HepG2 (cell line): ENCODE results near the gene NTMT1. TPM values are rescaled to one million over a fixed set of nuclear protein-coding genes. Genes with fewer than 3 reads are reported as not detected.

Experiments
- CENPX ChIP-seq: sonication (generic); formaldehyde crosslinking; IDR thresholded peaks from 2 replicates; pipeline ENCODE4 v1.9.0; 2021; ENCODE audit warnings: mild to moderate bottlenecking, missing genetic modification reagents, moderate library complexity
- HDAC6 ChIP-seq: fragments of 200-600 bp; sonication (generic); IDR thresholded peaks from 2 replicates; pipeline ENCODE4 v1.7.0; 2017; ENCODE audit warnings: mild to moderate bottlenecking, antibody characterized with exemption, low read length, low read depth
- KMT2B ChIP-seq: IDR thresholded peaks from 2 replicates; pipeline ENCODE4 v1.6.1; 2016; ENCODE audit warnings: missing genetic modification reagents, missing compliant biosample characterization
- MXI1 ChIP-seq: IDR thresholded peaks from 3 replicates; pipeline ENCODE4 v1.6.1; 2012; ENCODE audit warnings: low read depth, low read length, inconsistent platforms, borderline replicate concordance
- NR2F1 ChIP-seq, 2 experiments: fragments of 450-650 bp in 1 of 2; formaldehyde crosslinking in 1 of 2; IDR thresholded peaks; 2 replicates each; pipeline versions ENCODE4 v1.5.0 to v1.6.1; 2016 to 2020; ENCODE audit warnings: mild to moderate bottlenecking in 1 of 2, missing compliant biosample characterization in 1 of 2, missing genetic modification reagents in 1 of 2, moderate library complexity in 1 of 2
- POGZ ChIP-seq: sonication (generic); formaldehyde crosslinking; IDR thresholded peaks from 2 replicates; pipeline ENCODE4 v1.4.0; 2020; ENCODE audit warnings: mild to moderate bottlenecking, missing genetic modification reagents
- SPEN ChIP-seq: sonication (generic); formaldehyde crosslinking; IDR thresholded peaks from 2 replicates; pipeline ENCODE4 v1.5.1; 2020; ENCODE audit warnings: low read depth, mild to moderate bottlenecking, missing genetic modification reagents
- XRCC5 ChIP-seq: fragments of 200-400 bp; formaldehyde crosslinking; optimal IDR thresholded peaks from 2 replicates; pipeline ENCODE3; 2017; ENCODE audit warnings: mild to moderate bottlenecking, low read length
- ZFP41 ChIP-seq: sonication (generic); formaldehyde crosslinking; IDR thresholded peaks from 2 replicates; pipeline ENCODE4 v1.4.0; 2020; ENCODE audit warnings: mild to moderate bottlenecking, missing genetic modification reagents, borderline replicate concordance
- ZKSCAN5 ChIP-seq: sonication (generic); formaldehyde crosslinking; IDR thresholded peaks from 2 replicates; pipeline ENCODE4 v1.5.1; 2020; ENCODE audit warnings: mild to moderate bottlenecking, missing genetic modification reagents
- ZNF501 ChIP-seq: sonication (generic); formaldehyde crosslinking; IDR thresholded peaks from 2 replicates; pipeline ENCODE4 v1.5.1; 2020; ENCODE audit warnings: mild to moderate bottlenecking, moderate library complexity, missing genetic modification reagents
- ZNF614 ChIP-seq: IDR thresholded peaks from 2 replicates; pipeline ENCODE4 v1.6.1; 2018; ENCODE audit warnings: missing biosample characterization, missing genetic modification reagents, inconsistent platforms, borderline replicate concordance
- ZNF652 ChIP-seq: IDR thresholded peaks from 2 replicates; pipeline ENCODE4 v1.6.1; 2016; ENCODE audit warnings: low read depth, borderline replicate concordance
- ZNF773 ChIP-seq: sonication (generic); formaldehyde crosslinking; IDR thresholded peaks from 2 replicates; pipeline ENCODE4 v1.4.0; 2020; ENCODE audit warnings: missing genetic modification reagents, borderline replicate concordance
- polyA plus RNA-seq, 8 experiments: library from polyadenylated mRNA; depleted of rRNA in 3 of 8; stranded (reverse) in 7 of 8; unstranded in 1 of 8; fragments of >200 nt; fragmentation: Illumina TruSeq in 4 of 8; extraction: Trizol in 4 of 8; gene quantifications; 2 replicates each; pipeline versions ENCODE4 v1.2.1 to v1.2.3, GENCODE V29; 2011 to 2016; ENCODE audit warnings: low read depth in 4 of 8, missing spikeins in 1 of 8, mixed read lengths in 1 of 8; ENCODE audit not compliant: insufficient read depth in 1 of 8
- total RNA-seq, 5 experiments: library from RNA; depleted of rRNA; stranded (reverse); fragments of >200 nt; fragmentation: Illumina TruSeq; extraction: Trizol; gene quantifications; 2 replicates each; pipeline ENCODE4 v1.2.3, GENCODE V29; 2016; ENCODE audit warnings: low read depth in 1 of 5
- TF ChIP-seq, protein P1 (sequence below): sonication (generic); formaldehyde crosslinking; IDR thresholded peaks from 2 replicates; pipeline ENCODE4 v1.4.0; 2020; ENCODE audit warnings: missing genetic modification reagents
- TF ChIP-seq, protein P2 (sequence below): sonication (generic); formaldehyde crosslinking; conservative IDR thresholded peaks from 2 replicates; pipeline ENCODE4 v1.8.1; 2023; ENCODE audit warnings: missing genetic modification reagents
- TF ChIP-seq, protein P3 (sequence below): sonication (generic); formaldehyde crosslinking; conservative IDR thresholded peaks from 2 replicates; pipeline ENCODE4 v1.8.0; 2022; ENCODE audit warnings: missing genetic modification reagents
- TF ChIP-seq, protein P4 (sequence below): sonication (generic); formaldehyde crosslinking; IDR thresholded peaks from 2 replicates; pipeline ENCODE4 v1.5.0; 2020; ENCODE audit warnings: mild to moderate bottlenecking, missing genetic modification reagents

The NTMT1 gene
- total and polyA plus RNA-seq, 2 of the 13 experiments (the other 11 are each of a cell fraction or from before 2014, with no cell fraction given): 49.1 to 53.8 TPM

DNA sequence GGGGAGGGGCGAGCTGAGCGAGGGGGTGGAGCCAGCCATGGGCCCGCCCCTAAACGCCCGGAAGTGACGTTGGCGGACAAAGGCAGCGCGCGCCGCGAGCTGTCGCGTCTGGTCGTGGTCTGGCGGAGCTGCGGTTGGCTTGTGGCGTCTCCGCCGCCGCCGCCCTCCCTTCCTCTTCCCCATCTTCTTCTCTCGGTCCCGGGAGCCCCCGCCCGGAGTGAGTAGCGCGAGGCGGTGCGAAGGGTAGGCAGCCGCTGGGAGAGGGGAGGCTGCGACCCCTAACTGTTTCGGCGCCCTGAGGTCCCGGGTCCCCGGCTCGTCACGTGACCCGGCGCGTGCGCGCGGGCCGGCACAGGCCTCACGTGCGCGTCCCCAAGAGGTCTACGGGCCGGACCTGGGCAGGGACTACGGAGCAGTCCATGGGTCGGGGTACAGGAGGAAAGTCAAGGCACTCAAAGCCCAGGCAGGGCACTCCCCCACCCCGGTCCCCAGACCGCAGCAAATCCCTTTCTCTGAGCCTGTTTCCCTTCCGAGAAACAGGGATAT, at the start of gene NTMT1 (continued):
- TF ChIP-seq MXI1 (peak; percentile 72; the same call in 1 of the 3 replicates), ZNF773 (CRISPR knock-in tag) (no peak), ZFP41 (no peak), HDAC6 (no peak), ZNF652 (CRISPR knock-in tag) (no peak), CENPX (no peak), SPEN (CRISPR knock-in tag) (peak; percentile 82), ZKSCAN5 (CRISPR knock-in tag) (no peak), ZNF501 (CRISPR knock-in tag) (peak; percentile 72), KMT2B (CRISPR knock-in tag) (0 out of 2 replicates have a peak, but pooled peaks have one; percentile 44), ZNF614 (no peak; the same call in 1 of the 2 replicates), POGZ (CRISPR knock-in tag) (peak; percentile 61), XRCC5 (peak; percentile 15), NR2F1 (CRISPR knock-in tag; IDR thresholded peaks at IDR 0.05) (peak in 1 of 2 experiments; percentile 50; a peak in 2 of 4 replicates)
- TF ChIP-seq, protein P1, sequence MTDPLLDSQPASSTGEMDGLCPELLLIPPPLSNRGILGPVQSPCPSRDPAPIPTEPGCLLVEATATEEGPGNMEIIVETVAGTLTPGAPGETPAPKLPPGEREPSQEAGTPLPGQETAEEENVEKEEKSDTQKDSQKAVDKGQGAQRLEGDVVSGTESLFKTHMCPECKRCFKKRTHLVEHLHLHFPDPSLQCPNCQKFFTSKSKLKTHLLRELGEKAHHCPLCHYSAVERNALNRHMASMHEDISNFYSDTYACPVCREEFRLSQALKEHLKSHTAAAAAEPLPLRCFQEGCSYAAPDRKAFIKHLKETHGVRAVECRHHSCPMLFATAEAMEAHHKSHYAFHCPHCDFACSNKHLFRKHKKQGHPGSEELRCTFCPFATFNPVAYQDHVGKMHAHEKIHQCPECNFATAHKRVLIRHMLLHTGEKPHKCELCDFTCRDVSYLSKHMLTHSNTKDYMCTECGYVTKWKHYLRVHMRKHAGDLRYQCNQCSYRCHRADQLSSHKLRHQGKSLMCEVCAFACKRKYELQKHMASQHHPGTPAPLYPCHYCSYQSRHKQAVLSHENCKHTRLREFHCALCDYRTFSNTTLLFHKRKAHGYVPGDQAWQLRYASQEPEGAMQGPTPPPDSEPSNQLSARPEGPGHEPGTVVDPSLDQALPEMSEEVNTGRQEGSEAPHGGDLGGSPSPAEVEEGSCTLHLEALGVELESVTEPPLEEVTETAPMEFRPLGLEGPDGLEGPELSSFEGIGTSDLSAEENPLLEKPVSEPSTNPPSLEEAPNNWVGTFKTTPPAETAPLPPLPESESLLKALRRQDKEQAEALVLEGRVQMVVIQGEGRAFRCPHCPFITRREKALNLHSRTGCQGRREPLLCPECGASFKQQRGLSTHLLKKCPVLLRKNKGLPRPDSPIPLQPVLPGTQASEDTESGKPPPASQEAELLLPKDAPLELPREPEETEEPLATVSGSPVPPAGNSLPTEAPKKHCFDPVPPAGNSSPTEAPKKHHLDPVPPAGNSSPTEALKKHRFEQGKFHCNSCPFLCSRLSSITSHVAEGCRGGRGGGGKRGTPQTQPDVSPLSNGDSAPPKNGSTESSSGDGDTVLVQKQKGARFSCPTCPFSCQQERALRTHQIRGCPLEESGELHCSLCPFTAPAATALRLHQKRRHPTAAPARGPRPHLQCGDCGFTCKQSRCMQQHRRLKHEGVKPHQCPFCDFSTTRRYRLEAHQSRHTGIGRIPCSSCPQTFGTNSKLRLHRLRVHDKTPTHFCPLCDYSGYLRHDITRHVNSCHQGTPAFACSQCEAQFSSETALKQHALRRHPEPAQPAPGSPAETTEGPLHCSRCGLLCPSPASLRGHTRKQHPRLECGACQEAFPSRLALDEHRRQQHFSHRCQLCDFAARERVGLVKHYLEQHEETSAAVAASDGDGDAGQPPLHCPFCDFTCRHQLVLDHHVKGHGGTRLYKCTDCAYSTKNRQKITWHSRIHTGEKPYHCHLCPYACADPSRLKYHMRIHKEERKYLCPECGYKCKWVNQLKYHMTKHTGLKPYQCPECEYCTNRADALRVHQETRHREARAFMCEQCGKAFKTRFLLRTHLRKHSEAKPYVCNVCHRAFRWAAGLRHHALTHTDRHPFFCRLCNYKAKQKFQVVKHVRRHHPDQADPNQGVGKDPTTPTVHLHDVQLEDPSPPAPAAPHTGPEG (CRISPR knock-in tag): no peak
- TF ChIP-seq, protein P2, sequence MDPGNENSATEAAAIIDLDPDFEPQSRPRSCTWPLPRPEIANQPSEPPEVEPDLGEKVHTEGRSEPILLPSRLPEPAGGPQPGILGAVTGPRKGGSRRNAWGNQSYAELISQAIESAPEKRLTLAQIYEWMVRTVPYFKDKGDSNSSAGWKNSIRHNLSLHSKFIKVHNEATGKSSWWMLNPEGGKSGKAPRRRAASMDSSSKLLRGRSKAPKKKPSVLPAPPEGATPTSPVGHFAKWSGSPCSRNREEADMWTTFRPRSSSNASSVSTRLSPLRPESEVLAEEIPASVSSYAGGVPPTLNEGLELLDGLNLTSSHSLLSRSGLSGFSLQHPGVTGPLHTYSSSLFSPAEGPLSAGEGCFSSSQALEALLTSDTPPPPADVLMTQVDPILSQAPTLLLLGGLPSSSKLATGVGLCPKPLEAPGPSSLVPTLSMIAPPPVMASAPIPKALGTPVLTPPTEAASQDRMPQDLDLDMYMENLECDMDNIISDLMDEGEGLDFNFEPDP (CRISPR knock-in tag): no peak
- TF ChIP-seq, protein P3, sequence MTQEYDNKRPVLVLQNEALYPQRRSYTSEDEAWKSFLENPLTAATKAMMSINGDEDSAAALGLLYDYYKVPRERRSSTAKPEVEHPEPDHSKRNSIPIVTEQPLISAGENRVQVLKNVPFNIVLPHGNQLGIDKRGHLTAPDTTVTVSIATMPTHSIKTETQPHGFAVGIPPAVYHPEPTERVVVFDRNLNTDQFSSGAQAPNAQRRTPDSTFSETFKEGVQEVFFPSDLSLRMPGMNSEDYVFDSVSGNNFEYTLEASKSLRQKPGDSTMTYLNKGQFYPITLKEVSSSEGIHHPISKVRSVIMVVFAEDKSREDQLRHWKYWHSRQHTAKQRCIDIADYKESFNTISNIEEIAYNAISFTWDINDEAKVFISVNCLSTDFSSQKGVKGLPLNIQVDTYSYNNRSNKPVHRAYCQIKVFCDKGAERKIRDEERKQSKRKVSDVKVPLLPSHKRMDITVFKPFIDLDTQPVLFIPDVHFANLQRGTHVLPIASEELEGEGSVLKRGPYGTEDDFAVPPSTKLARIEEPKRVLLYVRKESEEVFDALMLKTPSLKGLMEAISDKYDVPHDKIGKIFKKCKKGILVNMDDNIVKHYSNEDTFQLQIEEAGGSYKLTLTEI (CRISPR knock-in tag): no peak
- TF ChIP-seq, protein P4, sequence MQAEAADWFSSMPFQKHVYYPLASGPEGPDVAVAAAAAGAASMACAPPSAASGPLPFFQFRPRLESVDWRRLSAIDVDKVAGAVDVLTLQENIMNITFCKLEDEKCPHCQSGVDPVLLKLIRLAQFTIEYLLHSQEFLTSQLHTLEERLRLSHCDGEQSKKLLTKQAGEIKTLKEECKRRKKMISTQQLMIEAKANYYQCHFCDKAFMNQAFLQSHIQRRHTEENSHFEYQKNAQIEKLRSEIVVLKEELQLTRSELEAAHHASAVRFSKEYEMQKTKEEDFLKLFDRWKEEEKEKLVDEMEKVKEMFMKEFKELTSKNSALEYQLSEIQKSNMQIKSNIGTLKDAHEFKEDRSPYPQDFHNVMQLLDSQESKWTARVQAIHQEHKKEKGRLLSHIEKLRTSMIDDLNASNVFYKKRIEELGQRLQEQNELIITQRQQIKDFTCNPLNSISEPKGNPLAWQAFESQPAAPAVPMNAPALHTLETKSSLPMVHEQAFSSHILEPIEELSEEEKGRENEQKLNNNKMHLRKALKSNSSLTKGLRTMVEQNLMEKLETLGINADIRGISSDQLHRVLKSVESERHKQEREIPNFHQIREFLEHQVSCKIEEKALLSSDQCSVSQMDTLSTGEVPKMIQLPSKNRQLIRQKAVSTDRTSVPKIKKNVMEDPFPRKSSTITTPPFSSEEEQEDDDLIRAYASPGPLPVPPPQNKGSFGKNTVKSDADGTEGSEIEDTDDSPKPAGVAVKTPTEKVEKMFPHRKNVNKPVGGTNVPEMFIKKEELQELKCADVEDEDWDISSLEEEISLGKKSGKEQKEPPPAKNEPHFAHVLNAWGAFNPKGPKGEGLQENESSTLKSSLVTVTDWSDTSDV (CRISPR knock-in tag): peak; percentile 59; the same call in 1 of the 2 replicates
